Liver (tissue), 9 donors: ENCODE results near the gene DBH. TPM values are rescaled to one million over a fixed set of nuclear protein-coding genes. Genes with fewer than 3 reads are reported as not detected.

Experiments
- DNase-seq: peaks from one replicate; pipeline ENCODE4 v3.0.0-alpha.2; 2017; ENCODE audit warnings: low spot score
- H3K27ac ChIP-seq, 2 donors: one replicate each; pipeline ENCODE4 v1.7.0; 2013; ENCODE audit warnings: inconsistent platforms in 2 of 2, low read length in 2 of 2, control low read depth in 1 of 2, low read depth in 1 of 2, mild to moderate bottlenecking in 1 of 2
- H3K27me3 ChIP-seq, 4 donors: one replicate each; pipeline versions ENCODE4 v1.6.1 to v1.7.0; 2013; ENCODE audit warnings: low read length in 3 of 4, inconsistent platforms in 1 of 4, mild to moderate bottlenecking in 1 of 4, moderate library complexity in 1 of 4; ENCODE audit not compliant: control insufficient read depth in 4 of 4, insufficient read depth in 4 of 4
- H3K36me3 ChIP-seq, 4 donors: one replicate each; pipeline versions ENCODE4 v1.6.1 to v1.7.0; 2013; ENCODE audit warnings: low read length in 3 of 4, mild to moderate bottlenecking in 3 of 4, low read depth in 1 of 4, moderate library complexity in 1 of 4; ENCODE audit not compliant: control insufficient read depth in 4 of 4, insufficient read depth in 3 of 4
- H3K4me1 ChIP-seq, 4 donors: one replicate each; pipeline versions ENCODE4 v1.6.1 to v1.7.0; 2013; ENCODE audit warnings: low read length in 3 of 4, mild to moderate bottlenecking in 3 of 4, moderate library complexity in 1 of 4; ENCODE audit not compliant: control insufficient read depth in 4 of 4, insufficient read depth in 4 of 4
- H3K4me3 ChIP-seq, 3 donors: one replicate each; pipeline versions ENCODE4 v1.6.1 to v1.7.0; 2013; ENCODE audit warnings: low read length in 3 of 3, control low read depth in 1 of 3, low read depth in 1 of 3, mild to moderate bottlenecking in 1 of 3
- H3K9ac ChIP-seq, 2 donors: one replicate each; pipeline ENCODE4 v1.7.0; 2013; ENCODE audit warnings: low read length in 2 of 2, mild to moderate bottlenecking in 2 of 2, moderate library complexity in 2 of 2, control low read depth in 1 of 2, low read depth in 1 of 2
- H3K9me3 ChIP-seq, 4 donors: one replicate each; pipeline versions ENCODE4 v1.6.1 to v1.7.0; 2013; ENCODE audit warnings: low read length in 3 of 4; ENCODE audit not compliant: control insufficient read depth in 4 of 4
- ATF3 ChIP-seq: IDR thresholded peaks from 2 replicates; pipeline ENCODE4 v1.6.1; 2016; ENCODE audit warnings: antibody characterized with exemption
- CTCF ChIP-seq: fragments of 150-350 bp; IDR thresholded peaks from 2 replicates; pipeline ENCODE4 v1.5.1; 2017; ENCODE audit warnings: improper control_type of control experiment, low read depth, low read length; ENCODE audit not compliant: missing input control
- EGR1 ChIP-seq, 2 donors: IDR thresholded peaks; 2 replicates each; pipeline ENCODE4 v1.6.1; 2016 to 2018; ENCODE audit warnings: antibody characterized with exemption in 2 of 2, low read depth in 2 of 2
- FOXA1 ChIP-seq: IDR thresholded peaks from 2 replicates; pipeline ENCODE4 v1.6.1; 2016; ENCODE audit warnings: antibody characterized with exemption
- FOXA2 ChIP-seq: IDR thresholded peaks from 2 replicates; pipeline ENCODE4 v1.6.1; 2016; ENCODE audit warnings: antibody characterized with exemption
- GABPA ChIP-seq, 2 donors: IDR thresholded peaks in 1 of 2; conservative IDR thresholded peaks in 1 of 2; 2 replicates each; pipeline ENCODE4 v1.6.1; 2016; ENCODE audit warnings: antibody characterized with exemption in 2 of 2, mild to moderate bottlenecking in 1 of 2, moderate library complexity in 1 of 2
- HNF4A ChIP-seq, 2 donors: conservative IDR thresholded peaks; 2 replicates each; pipeline ENCODE4 v1.6.1; 2016; ENCODE audit warnings: antibody characterized with exemption in 2 of 2, mild to moderate bottlenecking in 2 of 2
- HNF4G ChIP-seq: IDR thresholded peaks from 2 replicates; pipeline ENCODE4 v1.6.1; 2016; ENCODE audit warnings: antibody characterized with exemption
- JUND ChIP-seq, 2 donors: IDR thresholded peaks; 2 replicates each; pipeline ENCODE4 v1.6.1; 2016; ENCODE audit warnings: antibody characterized with exemption in 2 of 2
- MAX ChIP-seq: IDR thresholded peaks from 2 replicates; pipeline ENCODE4 v1.6.1; 2016; ENCODE audit warnings: antibody characterized with exemption
- NR2F2 ChIP-seq: IDR thresholded peaks from 2 replicates; pipeline ENCODE4 v1.6.1; 2016; ENCODE audit warnings: antibody characterized with exemption
- RAD21 ChIP-seq, 2 donors: IDR thresholded peaks; 2 replicates each; pipeline ENCODE4 v1.6.1; 2016; ENCODE audit warnings: antibody characterized with exemption in 2 of 2, mild to moderate bottlenecking in 2 of 2
- REST ChIP-seq: IDR thresholded peaks from 2 replicates; pipeline ENCODE4 v1.6.1; 2016; ENCODE audit warnings: antibody characterized with exemption, mild to moderate bottlenecking
- RXRA ChIP-seq, 2 donors: IDR thresholded peaks; 2 replicates each; pipeline ENCODE4 v1.6.1; 2017 to 2018; ENCODE audit warnings: antibody characterized with exemption in 2 of 2, mild to moderate bottlenecking in 1 of 2
- SP1 ChIP-seq: IDR thresholded peaks from 2 replicates; pipeline ENCODE4 v1.6.1; 2018; ENCODE audit warnings: antibody characterized with exemption, mild to moderate bottlenecking
- TAF1 ChIP-seq: conservative IDR thresholded peaks from 2 replicates; pipeline ENCODE4 v1.6.1; 2016; ENCODE audit warnings: antibody characterized with exemption, mild to moderate bottlenecking
- YY1 ChIP-seq: IDR thresholded peaks from 2 replicates; pipeline ENCODE4 v1.6.1; 2016; ENCODE audit warnings: antibody characterized with exemption, mild to moderate bottlenecking
- ZBTB33 ChIP-seq: IDR thresholded peaks from 2 replicates; pipeline ENCODE4 v1.6.1; 2016; ENCODE audit warnings: antibody characterized with exemption
- WGBS: extraction: QIAGEN DNeasy Blood & Tissue Kit; methylation state at CpG from one replicate; pipeline ENCODE4 v1.1.7; 2013; 5-methylcytosine and 5-hydroxymethylcytosine counted together
- polyA plus RNA-seq, 2 donors: library from polyadenylated mRNA; stranded (reverse) in 1 of 2; unstranded in 1 of 2; fragments of 200-250 nt in 1 of 2; fragments of >200 nt in 1 of 2; fragmentation: Nextera tagmentation in 1 of 2; extraction: Ambion mirVana in 1 of 2; gene quantifications; one replicate each; pipeline versions ENCODE4 v1.2.1 to v1.2.3, GENCODE V29; 2013 to 2015
- total RNA-seq, 2 donors: library from RNA; depleted of rRNA; stranded (reverse); fragments of >200 nt; gene quantifications; one replicate each; pipeline ENCODE4 v1.2.3, GENCODE V29; 2014
- donor health status: healthy.
- donor health status: healthy.
- donor health status: healthy.
- donor health status: healthy.
- donor health status: healthy.

DBH gene
- total and polyA plus RNA-seq, 4 donors: 0.37 to 21.2 (median 2.5) TPM

- no peak for DNase-seq
- 93% methylated on average over 25 of the region's 25 CpGs for WGBS
- no peak overlapping the region for H3K27ac ChIP-seq
- no peaks in the 10 kb centered on the region for H3K27me3 ChIP-seq
- no peak for TF ChIP-seq HNF4A (conservative IDR thresholded peaks at IDR 0.05)
- peaks cover 0 to 3% (median 0%) of the 10 kb centered on the region in 4 donors for H3K4me1 ChIP-seq
- peaks cover 9 to 63% (median 25%) of the 10 kb centered on the region in 4 donors for H3K36me3 ChIP-seq
- no peaks in the 10 kb centered on the region for H3K9me3 ChIP-seq
- H3K9ac ChIP-seq: no peak overlapping the region
- no peak overlapping the region for H3K4me3 ChIP-seq
Observed at GRCh38 chr9:133692364-133692985, 56.3 kb downstream of the DBH start.

GRCh38 chr9:133693116-133693515, 57.0 kb downstream of the DBH start:
- DNase-seq: no peak
- 95% methylated on average over 10 of the region's 10 CpGs for WGBS
- H3K9ac ChIP-seq: no peak overlapping the region
- peaks cover 9 to 61% (median 23%) of the 10 kb centered on the region in 4 donors for H3K36me3 ChIP-seq
- H3K4me3 ChIP-seq: no peak overlapping the region
- H3K27me3 ChIP-seq: no peaks in the 10 kb centered on the region
- H3K4me1 ChIP-seq: peaks cover 0 to 3% (median 0%) of the 10 kb centered on the region in 4 donors
- no peak overlapping the region for H3K27ac ChIP-seq
- no peak for TF ChIP-seq YY1
- no peak for TF ChIP-seq JUND (IDR thresholded peaks at IDR 0.05)
- no peak for TF ChIP-seq RAD21 (IDR thresholded peaks at IDR 0.05)
- TF ChIP-seq ATF3: no peak
- no peak for TF ChIP-seq TAF1
- TF ChIP-seq FOXA1: no peak
- TF ChIP-seq HNF4A (conservative IDR thresholded peaks at IDR 0.05): no peak
- TF ChIP-seq ZBTB33: no peak
- no peak for TF ChIP-seq FOXA2
- no peak for TF ChIP-seq EGR1 (IDR thresholded peaks at IDR 0.05; ENCODE audit: low read depth in 2 of 2)
- TF ChIP-seq REST: no peak
- TF ChIP-seq CTCF: no peak
- TF ChIP-seq RXRA (IDR thresholded peaks at IDR 0.05): no peak
- no peak for TF ChIP-seq MAX
- no peak for TF ChIP-seq GABPA (IDR thresholded peaks at IDR 0.05 in 1 of 2, conservative IDR thresholded peaks at IDR 0.05 in 1 of 2)
- TF ChIP-seq SP1: no peak
- TF ChIP-seq HNF4G: no peak
- no peak for TF ChIP-seq NR2F2
- no peaks in the 10 kb centered on the region for H3K9me3 ChIP-seq
